Measurements from ENCODE around the gene MMP14. TPM values are rescaled to one million over a fixed set of nuclear protein-coding genes. Genes with fewer than 3 reads are reported as not detected.
A peak's percentile ranks its signal among the peaks of the same experiment; 100 is the strongest.

Gene MMP14
- total and polyA plus RNA-seq, 2 of the 13 experiments (the other 11 are each of a cell fraction or from before 2014, with no cell fraction given): 5.2 to 9.8 TPM

GRCh38 chr14:22861651-22862050, 25.3 kb downstream of the MMP14 start:
- FAIRE-seq (no peak), ATAC-seq (peak; percentile 87), DNase-seq (ENCODE audit: low spot score) (peak; percentile 41)
- H3K4me1 ChIP-seq (ENCODE audit: insufficient read depth, low read length): peaks cover 26% of the 10 kb centered on the region
- no peak overlapping the region for H3K4me3 ChIP-seq (replicated peaks in 1 of 3; ENCODE audit: insufficient read depth in 1 of 3, low read depth in 2 of 3, low read length in 3 of 3)
- no peak overlapping the region for H3K9ac ChIP-seq (ENCODE audit: insufficient read depth, low read depth, low read length)
- no peaks in the 10 kb centered on the region for H4K20me1 ChIP-seq (ENCODE audit: insufficient read depth, low read length)
- BruUV-seq (replicated peaks): no TSS peak
- intact Hi-C loops (cut with micrococcal nuclease; ENCODE audit: unreplicated experiment) (no loop called here), in situ Hi-C loops (cut with HindIII; ENCODE audit: extremely low pct_ligation_motif_present, low pct_unique_long_range_greater_than_20kb) (no loop called here)
- no peaks in the 10 kb centered on the region for H3K79me2 ChIP-seq (ENCODE audit: insufficient read depth, low read length)
- H2AFZ ChIP-seq (ENCODE audit: low read length): no peak overlapping the region
- no peaks in the 10 kb centered on the region for H3K9me3 ChIP-seq (ENCODE audit: low read length)
- ChIA-PET POLR2A (interaction anchor here (1.5 to 3.8 kb wide), 2 partner anchors 10 to 31 kb away, joined by 3 to 14 read pairs; partner anchors contain the start of gene LRP10), CTCF (ENCODE audit: low intra/inter-chr PET ratio, low total read pairs) (interaction anchor here (1.1 kb wide), 1 partner anchor 305 kb away, joined by 3 read pairs; no protein-coding TSS in a partner anchor)
- H3K27ac ChIP-seq (ENCODE audit: extremely low read length, insufficient read depth, low read length): no peak overlapping the region
- H3K36me3 ChIP-seq (replicated peaks in 1 of 2; ENCODE audit: control insufficient read depth in 1 of 2, insufficient read depth in 2 of 2, low read length in 2 of 2): no peaks in the 10 kb centered on the region
- no peaks in the 10 kb centered on the region for H3K27me3 ChIP-seq (ENCODE audit: control insufficient read depth in 1 of 2, insufficient read depth in 2 of 2, low read length in 2 of 2)
- H3K4me2 ChIP-seq (ENCODE audit: low read depth, low read length): no peak overlapping the region
- TF ChIP-seq FOXJ3 (CRISPR knock-in tag; IDR thresholded peaks at IDR 0.05; ENCODE audit: borderline replicate concordance) (no peak), ZNF792 (CRISPR knock-in tag; IDR thresholded peaks at IDR 0.05) (no peak), CEBPG (CRISPR knock-in tag; IDR thresholded peaks at IDR 0.05) (peak; percentile 35; the same call in 1 of the 2 replicates), ZNF256 (CRISPR knock-in tag; conservative IDR thresholded peaks at IDR 0.05) (no peak), TIGD3 (CRISPR knock-in tag; IDR thresholded peaks at IDR 0.05; ENCODE audit: borderline replicate concordance) (no peak), BCL3 (CRISPR knock-in tag; IDR thresholded peaks at IDR 0.05) (no peak), ZFP36L1 (CRISPR knock-in tag; IDR thresholded peaks at IDR 0.05) (no peak), ZNF253 (CRISPR knock-in tag; IDR thresholded peaks at IDR 0.05; ENCODE audit: borderline replicate concordance) (no peak), ZNF543 (CRISPR knock-in tag; IDR thresholded peaks at IDR 0.05) (no peak), ZNF552 (CRISPR knock-in tag; IDR thresholded peaks at IDR 0.05; ENCODE audit: borderline replicate concordance) (no peak), HNRNPH1 (optimal IDR thresholded peaks at IDR 0.05; ENCODE audit: low read depth, low read length) (no peak), KLF6 (CRISPR knock-in tag; IDR thresholded peaks at IDR 0.05) (no peak), SAP130 (CRISPR knock-in tag; IDR thresholded peaks at IDR 0.05; ENCODE audit: low read depth) (no peak), RXRB (CRISPR knock-in tag; IDR thresholded peaks at IDR 0.05; ENCODE audit: borderline replicate concordance) (no peak), GTF2F1 (IDR thresholded peaks at IDR 0.05; ENCODE audit: low read length) (no peak), ZNF124 (CRISPR knock-in tag; IDR thresholded peaks at IDR 0.05) (0 out of 2 replicates have a peak, but pooled peaks have one; percentile 35), ZNF17 (CRISPR knock-in tag; IDR thresholded peaks at IDR 0.05) (no peak), TBP (CRISPR knock-in tag; IDR thresholded peaks at IDR 0.05) (no peak), ZNF768 (CRISPR knock-in tag; IDR thresholded peaks at IDR 0.05) (no peak), ETV5 (CRISPR knock-in tag; IDR thresholded peaks at IDR 0.05; ENCODE audit: borderline replicate concordance) (peak; percentile 20; the same call in 1 of the 2 replicates), THRA (CRISPR knock-in tag; IDR thresholded peaks at IDR 0.05; ENCODE audit: borderline replicate concordance) (no peak), ZNF616 (CRISPR knock-in tag; IDR thresholded peaks at IDR 0.05; ENCODE audit: low read depth) (no peak), ZBTB46 (CRISPR knock-in tag; IDR thresholded peaks at IDR 0.05; ENCODE audit: borderline replicate concordance) (no peak)
